ENCODE data around the gene MAPK7.
"Not testable (repeated sequence)": the region's sequence is repeated elsewhere in the genome, so short reads cannot be mapped to it uniquely, and the experiment has no call there.

MAPK7 gene

DNA sequence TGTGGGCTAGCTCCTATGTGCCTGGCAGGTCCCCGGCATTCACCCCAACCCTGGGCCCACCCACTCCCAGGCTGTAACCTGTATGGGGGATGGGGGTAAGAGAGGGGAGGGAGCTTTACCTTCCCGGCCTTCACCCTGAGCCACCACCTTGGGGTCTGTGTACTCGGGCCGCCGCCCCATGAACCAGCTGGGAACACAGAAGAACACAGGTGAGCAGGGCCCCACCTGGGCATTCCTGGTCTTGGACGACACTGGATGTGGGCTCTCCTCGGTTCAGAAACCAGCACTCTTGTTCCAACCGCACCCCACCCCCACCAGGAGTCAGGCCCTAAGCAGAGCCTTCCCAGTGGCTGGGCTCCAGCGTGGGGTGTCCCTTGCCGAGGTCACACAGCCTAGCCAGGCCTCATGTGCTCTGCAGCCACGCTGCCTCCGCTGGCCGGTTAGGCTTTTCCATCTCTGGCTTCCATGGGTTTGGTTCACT, 34.6 kb upstream of the MAPK7 start:
- no peak for DNase-seq

DNA sequence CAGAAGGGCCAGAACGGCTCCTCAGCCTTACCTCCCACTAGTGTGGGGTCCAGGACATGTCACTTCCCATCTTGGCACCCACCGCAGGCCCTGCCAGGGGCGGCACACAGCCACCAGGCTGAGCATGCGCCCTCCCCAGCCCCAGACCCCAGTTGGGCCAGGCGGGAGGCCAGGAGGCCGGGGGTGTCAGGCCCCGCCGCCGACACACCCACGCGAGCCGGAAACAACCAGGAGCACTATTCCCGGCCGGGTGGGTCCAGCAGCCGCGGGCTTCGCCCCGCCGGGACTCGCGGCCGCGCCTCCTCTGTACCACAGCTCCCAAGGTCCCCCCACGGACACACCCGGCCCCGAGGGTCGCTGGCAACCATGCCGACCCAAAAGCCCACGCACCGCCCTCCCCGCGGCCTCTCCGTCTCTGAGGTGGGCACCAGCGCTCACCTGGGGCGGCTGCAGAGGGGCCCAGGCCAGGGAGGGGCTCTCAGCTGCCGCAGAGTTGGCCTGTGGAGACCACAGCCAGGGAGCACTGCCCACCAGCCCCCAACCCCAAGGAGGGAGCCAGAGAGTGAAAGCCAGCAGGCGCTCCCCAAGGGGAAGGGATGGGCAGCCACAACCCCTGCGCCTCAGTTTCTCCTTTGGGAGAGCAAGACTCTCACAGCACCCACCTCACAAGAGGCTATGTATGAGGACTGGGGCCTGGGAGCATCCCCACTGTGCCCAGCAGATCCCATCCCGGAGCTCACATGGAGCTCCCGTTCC, 33.8 kb upstream of the MAPK7 start:
- no peak for DNase-seq

DNA sequence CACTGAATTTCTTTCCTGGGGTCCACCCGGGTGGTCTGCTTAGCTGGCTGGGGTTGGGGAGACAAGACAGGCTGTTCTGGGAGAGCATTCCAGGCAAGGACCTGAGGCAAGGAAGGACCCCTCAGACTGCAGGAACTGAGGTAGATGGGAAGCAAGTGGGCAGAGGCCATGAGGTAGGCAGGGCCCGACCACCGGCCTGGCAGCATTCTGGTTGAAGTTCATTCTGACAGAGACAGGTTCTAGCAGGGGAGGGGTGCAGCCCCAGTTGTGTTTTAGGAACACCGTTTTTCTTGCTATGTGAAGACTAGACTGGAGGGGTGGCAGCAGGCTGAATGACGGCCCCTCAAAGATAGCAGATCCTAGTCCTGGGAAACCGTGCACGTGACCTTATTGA, 33.2 kb upstream of the MAPK7 start:
- DNase-seq = no peak

DNA sequence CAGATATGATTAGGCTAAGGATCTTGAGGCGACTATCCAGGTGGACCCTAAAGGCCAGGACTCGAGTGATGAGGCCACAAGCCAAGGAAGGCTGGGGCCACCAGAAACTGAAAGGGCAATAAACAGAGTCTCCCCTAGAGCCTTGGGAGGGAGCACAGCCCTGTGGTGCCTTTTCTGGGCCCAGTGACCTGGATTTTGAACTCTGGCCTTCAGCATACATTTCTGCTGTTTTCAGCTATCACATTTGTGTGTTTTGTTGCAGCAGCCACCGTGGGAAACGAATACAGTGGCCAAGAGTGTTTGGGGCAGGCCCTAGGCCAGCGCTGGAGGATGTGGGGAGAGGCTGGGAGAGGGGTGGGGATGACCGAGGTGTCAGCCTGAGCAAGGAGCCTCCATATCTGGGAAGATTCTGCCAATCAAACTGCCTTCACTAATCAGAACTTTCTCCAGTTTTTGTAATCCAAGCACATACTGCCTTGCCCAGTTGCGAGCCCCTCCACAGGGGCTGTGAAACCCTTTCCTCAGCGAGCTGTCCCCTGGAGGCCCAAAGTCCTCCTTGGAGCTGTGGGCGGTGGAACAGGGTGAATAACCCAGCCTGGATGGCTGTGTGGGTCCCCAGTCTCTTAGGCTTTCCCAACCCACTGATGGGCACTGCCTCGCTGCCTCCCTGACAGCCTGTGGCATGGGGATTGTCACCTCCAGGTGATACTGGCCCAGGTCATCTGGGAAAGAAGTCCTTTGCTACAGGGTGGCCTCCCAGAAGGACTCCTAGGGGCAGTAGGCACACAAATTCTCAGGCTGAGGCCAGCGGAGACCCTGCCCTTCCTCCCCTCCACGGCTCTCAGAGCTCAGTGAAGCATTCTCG, 32.6 kb upstream of the MAPK7 start:
- no peak for DNase-seq

DNA sequence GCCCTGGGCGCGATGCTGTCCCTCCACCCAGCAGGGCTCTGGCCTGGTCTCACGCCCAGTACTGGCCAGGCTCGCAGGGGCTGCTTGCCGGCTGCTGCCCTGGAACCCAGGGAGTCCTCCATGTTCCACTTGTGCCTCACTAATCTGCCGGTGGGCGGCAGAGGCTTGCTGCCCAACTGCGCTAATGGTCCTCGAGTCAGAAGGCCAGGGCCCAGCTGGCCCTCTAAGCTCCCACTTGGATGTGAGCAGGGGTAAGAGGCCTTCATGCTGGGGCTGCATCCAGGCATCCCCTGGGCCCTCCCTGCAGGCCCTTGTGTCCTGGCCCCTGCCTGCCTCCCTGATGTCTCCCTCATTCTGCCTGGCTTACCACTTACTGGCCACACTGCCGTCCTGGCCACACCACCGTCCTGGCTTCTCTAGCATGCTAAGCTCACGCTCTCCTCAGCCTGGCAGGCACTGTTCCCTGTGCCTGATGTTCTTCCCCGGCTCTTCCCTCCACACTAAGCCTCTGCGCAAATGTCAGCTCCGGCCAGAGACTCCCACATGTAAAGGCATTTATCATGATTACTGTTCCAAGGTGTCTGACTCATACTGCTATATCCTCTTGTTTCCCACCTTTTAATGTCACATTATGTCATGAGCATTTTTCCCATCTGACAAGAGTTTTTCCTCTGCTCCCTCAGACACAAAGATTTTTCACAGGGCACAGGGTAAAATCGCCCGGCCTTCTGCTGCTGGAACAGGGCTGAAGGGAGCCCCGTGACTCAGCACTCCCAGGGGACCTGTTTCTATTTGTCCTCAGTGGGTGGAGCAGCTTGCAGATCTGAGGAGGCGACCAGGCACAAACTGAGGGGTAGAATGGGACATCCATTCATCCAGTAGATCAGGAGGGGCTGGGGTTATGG, 31.7 kb upstream of the MAPK7 start:
- no peak for DNase-seq

DNA sequence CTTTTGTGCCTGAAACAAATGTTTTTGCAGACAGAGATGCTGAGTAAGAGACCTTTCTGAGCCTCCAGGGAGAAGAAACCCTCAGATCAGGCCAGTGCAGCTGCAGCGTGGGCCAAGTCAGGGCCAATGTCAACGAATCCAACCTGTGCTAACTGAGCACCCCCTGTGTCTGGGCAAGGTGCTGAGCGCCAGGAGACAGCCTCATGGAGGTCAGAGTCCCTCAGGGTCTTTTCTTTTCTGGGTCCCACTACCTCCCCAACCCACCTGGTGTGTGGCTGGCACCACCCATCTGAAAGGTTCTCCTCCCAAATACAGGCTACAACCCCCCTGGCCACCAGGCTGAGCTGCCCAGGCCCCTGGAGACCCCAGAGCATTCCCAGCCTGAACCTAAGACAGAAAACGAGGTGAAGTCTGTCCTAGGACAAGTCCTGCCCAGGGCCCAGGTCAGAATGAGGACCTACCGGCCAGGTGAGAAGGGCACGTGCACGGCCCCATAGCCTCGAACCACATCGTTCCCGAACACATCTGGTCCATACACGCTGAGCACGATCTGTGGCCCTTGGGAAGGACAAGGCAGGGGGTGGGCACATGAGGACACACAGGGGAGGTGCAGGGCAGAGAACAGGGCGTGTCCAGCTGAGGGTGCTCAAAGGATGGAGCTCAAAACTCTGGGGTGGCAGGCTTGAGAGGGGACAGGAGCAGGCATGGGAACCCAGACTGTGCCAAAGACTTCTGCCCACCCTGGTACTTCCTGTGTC, 30.8 kb upstream of the MAPK7 start:
- DNase-seq = no peak

DNA sequence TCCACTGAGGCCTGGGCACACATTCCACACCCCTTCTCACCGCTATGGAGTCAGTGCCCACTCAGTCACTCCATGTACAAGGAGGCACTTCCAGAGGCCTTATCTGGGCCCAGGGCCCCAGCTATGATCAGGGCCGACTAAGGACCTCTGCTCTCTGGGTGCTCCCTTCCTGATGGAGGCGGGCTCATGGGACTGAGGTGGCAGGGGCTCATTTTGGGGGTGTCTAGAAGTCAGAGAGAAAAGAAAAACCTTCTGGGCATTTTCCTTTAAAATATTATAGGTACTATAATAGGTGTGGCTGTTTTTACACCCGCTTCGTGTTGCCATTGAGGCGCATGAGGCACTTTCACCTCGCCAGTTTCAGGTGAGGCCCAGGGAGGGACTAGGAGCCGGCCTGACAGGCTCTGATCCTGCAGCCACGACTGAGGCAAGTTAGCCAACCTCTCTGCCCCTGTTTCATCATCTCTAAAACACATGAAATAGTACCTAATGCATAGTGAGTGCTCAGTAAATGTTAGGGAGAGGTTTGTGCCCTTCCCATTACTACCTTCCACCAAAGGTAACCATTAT, 30.1 kb upstream of the MAPK7 start:
- DNase-seq = no peak

DNA sequence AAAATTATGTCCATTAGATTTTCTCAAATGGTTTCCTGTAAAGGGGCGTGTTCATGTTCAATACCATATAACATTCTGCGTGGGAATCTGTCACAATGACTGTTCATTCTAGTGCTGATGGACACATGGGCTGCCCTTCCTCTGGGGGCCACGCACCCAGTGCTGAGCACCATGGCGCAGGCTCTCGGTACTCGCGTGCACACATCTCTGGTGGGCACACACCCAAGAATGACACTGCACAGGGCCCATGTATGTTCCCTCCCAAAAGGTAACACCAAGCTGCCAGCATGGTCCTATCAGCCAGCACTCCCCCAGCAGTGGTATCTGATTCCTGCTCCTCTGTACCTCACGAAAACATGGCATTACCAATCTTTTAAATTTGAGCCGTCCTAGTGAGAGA, 29.5 kb upstream of the MAPK7 start:
- DNase-seq = no peak

DNA sequence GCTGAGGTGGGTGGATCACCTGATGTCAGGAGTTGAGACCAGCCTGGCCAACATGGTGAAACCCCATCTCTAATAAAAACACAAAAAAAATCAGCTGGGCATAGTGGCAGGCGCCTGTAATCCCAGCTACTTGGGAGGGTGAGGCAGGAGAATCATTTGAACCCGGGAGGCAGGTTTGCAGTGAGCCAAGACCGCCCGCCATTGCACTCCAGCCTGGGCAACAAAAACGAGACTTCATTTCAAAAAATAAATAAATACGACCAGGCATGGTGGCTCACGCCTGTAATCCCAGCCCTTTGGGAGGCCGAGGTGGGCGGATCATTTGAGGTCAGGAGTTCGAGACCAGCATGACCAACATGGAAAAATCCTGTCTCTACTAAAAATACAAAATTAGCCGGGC, 24.9 kb upstream of the MAPK7 start:
- DNase-seq = not testable (repeated sequence)

DNA sequence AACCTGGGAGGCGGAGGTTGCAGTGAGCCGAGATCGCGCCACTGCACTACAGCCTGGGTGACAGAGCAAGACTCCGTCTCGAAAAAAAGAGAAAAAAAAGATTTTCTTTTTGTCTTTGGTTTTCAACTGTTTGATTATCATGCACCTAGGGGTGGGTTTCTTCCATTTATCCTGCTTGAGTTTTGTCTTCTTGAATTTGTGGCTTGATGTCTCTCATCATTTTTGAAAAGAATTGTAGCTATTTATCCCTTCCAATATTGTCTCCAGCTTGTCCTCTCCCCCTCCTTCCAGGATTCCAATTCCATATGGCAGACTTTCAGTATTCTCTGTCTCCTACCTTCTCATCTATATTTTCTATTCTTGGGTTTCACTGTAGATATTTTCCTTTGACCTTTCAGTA, 23.6 kb upstream of the MAPK7 start:
- DNase-seq = no peak

DNA sequence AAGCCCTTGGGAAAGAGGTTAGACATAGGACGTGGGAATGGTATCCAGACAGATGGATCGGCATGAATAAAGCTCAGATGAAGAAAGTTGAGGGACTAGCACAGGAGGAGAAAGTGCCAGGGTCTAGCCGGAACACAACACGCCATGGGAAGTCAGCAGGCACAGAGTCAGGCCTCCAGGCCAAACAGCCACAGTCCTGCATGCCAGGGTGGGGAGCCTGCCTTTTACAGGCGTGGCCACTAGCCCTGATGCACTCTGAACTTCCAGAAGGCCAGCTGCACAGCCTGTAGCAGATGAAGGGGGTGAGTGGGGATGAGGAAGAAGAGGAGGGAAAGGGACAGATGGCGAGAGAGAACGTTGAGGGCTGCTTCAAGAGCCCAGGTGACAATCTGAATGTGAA, 20.9 kb upstream of the MAPK7 start:
- no peak for DNase-seq

DNA sequence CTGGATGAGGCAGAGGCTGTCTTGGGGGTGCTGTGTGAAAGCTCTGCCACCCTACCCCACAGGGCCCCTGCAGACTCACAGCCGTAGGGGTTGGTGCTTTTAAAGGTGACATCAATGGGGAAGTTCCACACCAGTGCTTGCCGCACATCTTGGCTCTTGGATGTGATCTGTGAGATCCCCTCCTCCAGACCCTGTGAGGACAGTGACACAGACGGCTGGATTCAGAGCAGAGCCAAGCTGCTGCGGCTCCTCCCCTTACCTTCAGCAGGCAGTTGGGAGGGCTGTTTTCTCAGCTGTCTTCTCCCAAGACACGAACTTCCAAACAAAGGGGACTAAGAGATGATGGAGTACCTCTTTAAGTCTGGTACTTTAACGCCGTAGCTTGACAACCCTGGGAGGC, 20.5 kb upstream of the MAPK7 start:
- DNase-seq = no peak

DNA sequence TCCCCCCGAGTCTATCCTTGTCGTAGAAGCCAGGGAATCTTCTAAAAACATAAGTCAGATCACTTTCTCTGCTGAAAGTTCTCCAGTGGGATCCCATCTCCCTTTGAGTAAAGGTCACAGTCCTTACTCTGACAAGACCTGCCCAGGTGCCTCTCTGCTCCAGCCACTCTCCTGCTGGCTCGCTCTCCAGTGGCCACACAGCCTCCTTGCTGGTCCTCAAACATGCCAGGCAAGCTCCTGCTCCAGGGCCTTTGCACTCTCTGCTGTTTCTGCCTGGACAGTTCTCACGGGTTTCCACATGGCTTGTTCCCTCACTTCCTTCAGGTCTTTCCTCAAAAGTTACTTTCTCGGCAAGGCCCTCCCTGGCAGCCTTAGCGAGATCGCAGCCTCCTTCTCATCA, 19.1 kb upstream of the MAPK7 start:
- no peak for DNase-seq

DNA sequence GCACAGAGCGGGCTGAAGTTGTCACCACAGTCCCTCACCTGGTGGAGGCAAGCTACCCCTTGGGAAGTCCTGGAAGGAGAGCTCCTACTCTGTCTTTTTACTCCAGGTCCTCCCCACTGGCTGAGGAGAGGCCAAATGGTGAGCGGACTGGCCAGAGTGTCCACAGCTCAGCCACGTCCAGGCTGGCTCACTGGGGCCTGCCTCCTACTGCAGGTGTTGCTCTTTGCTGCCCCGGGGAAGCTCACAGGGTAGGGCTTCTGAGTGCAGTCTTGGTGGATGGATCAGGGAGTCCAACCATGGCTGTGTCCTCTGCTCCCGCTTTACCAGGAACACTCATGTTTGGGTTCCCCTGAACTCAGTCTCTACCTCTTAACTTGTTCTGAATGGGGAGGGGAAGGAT, 18.4 kb upstream of the MAPK7 start:
- DNase-seq = no peak

DNA sequence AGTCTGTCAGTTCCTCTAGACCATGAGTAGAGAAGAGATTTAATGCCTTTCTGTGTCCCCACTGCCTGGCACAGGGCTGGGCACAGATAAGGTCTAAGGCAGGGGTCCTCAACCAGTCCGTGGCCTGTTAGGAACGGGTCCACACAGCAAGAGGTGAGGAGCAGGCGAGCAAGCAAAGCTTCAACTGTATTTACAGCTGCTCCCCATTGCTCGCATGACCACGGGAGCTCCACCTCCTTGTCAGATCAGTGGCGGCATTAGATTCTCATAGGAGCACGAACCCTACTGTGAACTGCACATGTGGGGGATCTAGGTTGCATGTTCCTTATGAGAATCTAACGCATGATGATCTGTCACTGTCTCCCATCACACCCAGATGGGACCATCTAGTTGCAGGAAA, 17.5 kb upstream of the MAPK7 start:
- no peak for DNase-seq

DNA sequence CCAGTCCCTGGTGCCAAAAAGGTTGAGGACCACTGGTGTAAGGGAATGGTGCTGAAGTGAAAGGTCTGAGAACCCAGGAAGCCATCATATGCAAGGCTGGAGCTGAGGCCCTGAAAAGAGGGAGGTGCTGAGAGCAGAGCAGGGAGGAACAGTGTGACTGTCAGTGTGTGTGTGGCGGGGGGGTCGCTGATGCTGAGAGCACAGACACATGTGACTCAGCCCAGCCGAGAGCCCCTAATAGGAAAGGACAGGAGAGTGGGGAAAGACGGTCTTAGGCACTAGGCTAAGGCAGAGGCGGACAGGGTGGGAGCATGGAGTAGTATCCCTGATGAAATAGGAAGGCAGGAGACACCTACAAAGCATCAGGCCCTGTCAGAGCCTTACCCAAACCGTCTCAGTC, 17.0 kb upstream of the MAPK7 start:
- no peak for DNase-seq

DNA sequence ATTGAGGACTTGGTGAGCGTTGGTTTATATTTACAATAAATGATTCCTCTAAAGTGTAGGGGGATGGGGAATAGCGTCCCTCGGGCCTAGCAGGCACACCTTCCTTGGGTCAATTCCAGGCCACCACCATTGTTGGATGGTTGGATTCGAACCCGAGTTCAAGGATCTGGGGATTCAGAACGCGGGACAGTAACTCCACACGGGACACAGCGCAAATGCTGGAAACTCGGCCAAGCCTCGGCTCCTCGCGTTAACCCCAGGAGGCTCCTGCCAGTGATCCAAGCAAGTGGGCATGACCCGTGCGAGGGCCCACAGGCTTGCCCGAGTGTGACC, 16.4 kb upstream of the MAPK7 start:
- DNase-seq = no peak

DNA sequence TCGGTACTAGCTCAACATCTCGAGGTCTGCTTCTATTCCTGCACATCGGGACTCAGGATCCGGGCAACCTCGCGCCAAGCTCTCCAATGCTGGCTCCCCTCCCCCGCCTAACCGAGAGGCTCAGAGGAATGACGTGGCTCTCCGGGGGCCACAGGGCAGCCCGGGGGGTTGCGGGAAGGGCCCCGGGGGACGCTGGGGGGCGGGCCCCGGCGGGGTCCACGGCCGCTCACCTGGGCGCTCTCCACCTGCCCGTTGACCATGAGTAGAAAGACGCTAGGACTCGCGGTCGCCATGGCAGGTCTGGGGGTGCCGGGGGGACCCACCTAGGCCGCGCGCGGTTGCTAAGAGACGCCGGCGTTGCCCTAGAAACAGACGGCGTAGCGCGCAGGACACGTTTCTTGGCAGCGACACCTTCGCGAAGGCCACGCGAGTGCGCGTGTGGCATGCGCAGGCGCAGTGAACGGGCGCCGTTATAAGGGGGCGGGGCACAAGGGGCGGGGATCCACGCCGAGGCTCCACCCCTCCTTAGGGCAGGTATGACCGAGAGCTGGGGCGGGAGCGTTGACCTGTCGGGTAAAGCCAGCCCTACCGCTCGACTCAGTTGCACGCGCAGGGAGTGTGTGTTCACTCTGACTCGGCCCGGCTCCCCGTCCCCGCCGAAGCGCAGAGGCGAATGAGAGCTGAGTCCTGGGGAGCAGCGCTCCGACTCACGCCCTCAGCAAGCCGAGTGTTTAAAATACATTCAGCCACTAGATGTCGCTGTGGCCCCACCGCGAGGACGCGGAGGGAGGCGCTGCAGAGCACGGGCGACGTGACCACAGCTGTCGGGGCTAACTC, 15.8 kb upstream of the MAPK7 start, which contains the start of gene B9D1:
TSS of gene B9D1 (minus strand) at position 447 of the 837 bp plus-strand sequence. CDS start at position 293, 154 bp downstream.
- DNase-seq = peak; percentile 96

DNA sequence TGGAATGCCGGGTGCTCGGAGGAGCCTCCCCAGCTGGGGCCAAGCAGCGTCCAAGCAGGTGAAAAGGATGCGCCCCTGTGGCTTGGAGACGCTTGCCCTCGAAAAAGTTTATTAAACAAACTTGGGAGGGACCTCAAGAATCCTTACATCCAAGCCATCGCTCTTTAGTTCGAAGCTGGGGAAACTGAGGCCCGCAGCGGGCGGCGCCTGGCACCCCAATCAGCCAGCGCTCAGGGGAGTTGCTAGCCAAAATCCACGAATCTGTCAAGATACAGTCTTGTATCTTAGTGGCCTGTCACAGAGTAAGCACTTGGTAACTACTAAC, 15.2 kb upstream of the MAPK7 start:
- DNase-seq = no peak

DNA sequence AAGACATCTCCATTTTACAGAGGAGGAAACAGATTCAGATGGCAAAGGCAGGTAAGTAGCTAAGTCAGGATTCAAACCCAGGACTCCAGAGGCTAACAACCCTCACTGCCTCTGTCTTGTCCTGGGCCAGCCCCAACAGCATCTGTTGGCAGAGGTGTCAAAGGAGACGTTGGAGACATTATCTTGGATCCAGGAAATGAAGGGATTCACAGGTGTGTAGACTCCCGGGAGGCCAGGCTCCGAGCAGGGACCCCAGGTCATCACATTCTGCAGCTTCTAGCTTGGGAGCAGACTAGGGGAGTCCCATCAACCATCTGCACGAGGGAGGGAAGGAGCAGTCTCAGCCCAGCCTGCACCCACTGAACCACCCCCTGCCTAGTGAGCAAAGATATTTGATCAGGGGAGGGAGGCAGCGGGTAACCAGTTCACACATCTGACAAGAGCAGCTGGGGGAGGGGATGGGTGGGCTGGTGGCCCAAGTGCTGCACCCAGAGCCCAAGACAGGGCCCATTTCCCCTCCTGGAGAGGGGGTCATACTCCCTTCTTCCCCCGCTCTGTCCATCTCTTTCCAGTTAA, 14.8 kb upstream of the MAPK7 start:
- no peak for DNase-seq

Measured in stimulated activated CD8-positive, alpha-beta memory T cell treated with anti-CD3 and anti-CD28 coated beads, Interleukin-4, amount 100 ng/mL, for 48 hours (primary cell).